Islet of Langerhans (tissue), 1 donor: Measurements from ENCODE around the gene PCNX3.

Experiments
- FAIRE-seq: peaks from one replicate; lab custom pipeline; 2011; peaks lifted over from hg19 to GRCh38; lab: Jason Lieb, UNC

Gene PCNX3

GRCh38 chr11:65615229-65615949, at the start of gene PCNX3:
Gene PCNX3 (plus strand): TSS chr11:65615776. CDS start chr11:65616312, 536 bp downstream.
- peak; percentile 99 for FAIRE-seq

- FAIRE-seq: no peak
Measured at GRCh38 chr11:65569164-65569972, 46.2 kb upstream of the PCNX3 start.

GRCh38 chr11:65569973-65570918, 45.3 kb upstream of the PCNX3 start, which contains the start of gene ZNRD2:
Gene ZNRD2 (plus strand): TSS chr11:65570477. CDS start chr11:65570492, 15 bp downstream.
- FAIRE-seq: no peak

GRCh38 chr11:65571420-65571819, 44.2 kb upstream of the PCNX3 start:
- FAIRE-seq: no peak

- no peak for FAIRE-seq
Measured at GRCh38 chr11:65571940-65572339, 43.6 kb upstream of the PCNX3 start.

- FAIRE-seq: no peak
Measured at GRCh38 chr11:65572356-65573051, 43.1 kb upstream of the PCNX3 start, which contains the start of gene FAM89B. Gene FAM89B (plus strand): TSS chr11:65572538. CDS start chr11:65572670, 132 bp downstream.

GRCh38 chr11:65573391-65574079, 42.0 kb upstream of the PCNX3 start:
- FAIRE-seq: no peak

- no peak for FAIRE-seq
Measured at GRCh38 chr11:65574109-65574810, 41.3 kb upstream of the PCNX3 start.

- FAIRE-seq: no peak
Measured at GRCh38 chr11:65574811-65575567, 40.6 kb upstream of the PCNX3 start.

- FAIRE-seq: no peak
Measured at GRCh38 chr11:65575568-65576231, 39.9 kb upstream of the PCNX3 start, which contains the start of gene EHBP1L1. Gene EHBP1L1 (plus strand): TSS chr11:65576053. CDS start chr11:65576303, 250 bp downstream.

- FAIRE-seq: no peak
Measured at GRCh38 chr11:65576232-65576866, 39.2 kb upstream of the PCNX3 start.

- FAIRE-seq: no peak
Measured at GRCh38 chr11:65576867-65577755, 38.5 kb upstream of the PCNX3 start.

- FAIRE-seq: no peak
Measured at GRCh38 chr11:65577756-65578109, 37.8 kb upstream of the PCNX3 start.

- FAIRE-seq: no peak
Measured at GRCh38 chr11:65578134-65578533, 37.4 kb upstream of the PCNX3 start.

GRCh38 chr11:65578667-65579066, 36.9 kb upstream of the PCNX3 start:
- no peak for FAIRE-seq

- no peak for FAIRE-seq
Measured at GRCh38 chr11:65579291-65579690, 36.3 kb upstream of the PCNX3 start.

GRCh38 chr11:65580031-65580692, 35.4 kb upstream of the PCNX3 start:
- no peak for FAIRE-seq
